GM12892 (cell line): ENCODE measurements around the gene BAX.

Experiments
- DNase-seq: peaks from one replicate; pipeline ENCODE4 v3.0.0; 2011; ENCODE audit not compliant: insufficient read length
- FAIRE-seq: peaks from 2 replicates; lab custom pipeline; 2011; peaks lifted over from hg19 to GRCh38; lab: Jason Lieb, UNC
- POLR2A ChIP-seq: IDR thresholded peaks from 2 replicates; pipeline ENCODE4 v1.6.1; 2011; ENCODE audit warnings: low read depth, low read length, control low read depth
- POLR2AphosphoS5 ChIP-seq: IDR thresholded peaks from 2 replicates; pipeline ENCODE4 v1.6.1; 2011; ENCODE audit warnings: low read depth, low read length, control low read depth
- TAF1 ChIP-seq: IDR thresholded peaks from 2 replicates; pipeline ENCODE4 v1.6.1; 2011; ENCODE audit warnings: low read depth, mild to moderate bottlenecking, control low read depth, low read length, borderline replicate concordance

BAX gene

GRCh38 chr19:48975947-48976847 lies 21.5 kb downstream of the BAX start:
- FAIRE-seq (no peak), DNase-seq (no peak)
- TF ChIP-seq POLR2AphosphoS5, result no peak
- TF ChIP-seq TAF1, result no peak
- TF ChIP-seq POLR2A, result no peak

- DNase-seq (no peak), FAIRE-seq (no peak)
- TF ChIP-seq TAF1 (no peak), POLR2AphosphoS5 (no peak), POLR2A (no peak)
These were observed 22.4 kb downstream of the BAX start for GRCh38 chr19:48977061-48977460.

- no peak for FAIRE-seq
- no peak for DNase-seq
- TF ChIP-seq POLR2A (no peak), POLR2AphosphoS5 (no peak), TAF1 (no peak)
These were observed 27.6 kb downstream of the BAX start for GRCh38 chr19:48982280-48982679.

GRCh38 chr19:48985711-48986110 lies 31.0 kb downstream of the BAX start:
- DNase-seq, result no peak
- no peak for FAIRE-seq
- TF ChIP-seq TAF1 (no peak), POLR2AphosphoS5 (no peak), POLR2A (no peak)

GRCh38 chr19:48986211-48986610 lies 31.5 kb downstream of the BAX start:
- no peak for TF ChIP-seq TAF1
- DNase-seq (no peak), FAIRE-seq (no peak)

- DNase-seq (no peak), FAIRE-seq (no peak)
- no peak for TF ChIP-seq POLR2A
- no peak for TF ChIP-seq TAF1
- TF ChIP-seq POLR2AphosphoS5, result no peak
These were observed 32.6 kb downstream of the BAX start for GRCh38 chr19:48987323-48987722.

- no peak for DNase-seq
- FAIRE-seq, result no peak
These were observed 33.6 kb downstream of the BAX start for GRCh38 chr19:48988286-48988685.

GRCh38 chr19:48988860-48989259 lies 34.2 kb downstream of the BAX start:
- no peak for DNase-seq
- TF ChIP-seq POLR2A (no peak), TAF1 (no peak), POLR2AphosphoS5 (no peak)
- FAIRE-seq, result no peak

More at GRCh38 chr19:48988286-48988685, 33.6 kb downstream of the BAX start:
- no peak for TF ChIP-seq TAF1
- TF ChIP-seq POLR2A, result no peak
- no peak for TF ChIP-seq POLR2AphosphoS5

GRCh38 chr19:48989701-48990291 lies 35.1 kb downstream of the BAX start:
- FAIRE-seq, result no peak
- TF ChIP-seq POLR2AphosphoS5 (no peak), TAF1 (no peak), POLR2A (no peak)
- DNase-seq, result no peak

GRCh38 chr19:48990400-48990799 lies 35.7 kb downstream of the BAX start:
- FAIRE-seq, result no peak
- TF ChIP-seq POLR2AphosphoS5 (no peak), TAF1 (no peak), POLR2A (no peak)
- DNase-seq, result no peak

- no peak for DNase-seq
- FAIRE-seq, result no peak
- TF ChIP-seq POLR2AphosphoS5 (no peak), TAF1 (no peak), POLR2A (no peak)
These were observed 36.4 kb downstream of the BAX start for GRCh38 chr19:48991011-48991609.

GRCh38 chr19:48991873-48992580 lies 37.4 kb downstream of the BAX start:
- no peak for TF ChIP-seq POLR2A
- no peak for TF ChIP-seq TAF1
- TF ChIP-seq POLR2AphosphoS5, result no peak
- FAIRE-seq, result peak; percentile 68
- DNase-seq, result no peak
